NCI-H146 (cell line): ENCODE results near the gene NAA35.
"Not testable (repeated sequence)": the region's sequence is repeated elsewhere in the genome, so short reads cannot be mapped to it uniquely, and the experiment has no call there.

Experiments
- DNase-seq: peaks from one replicate; lab custom pipeline; 2025; lab: John Stamatoyannopoulos, UW

NAA35 gene

DNA sequence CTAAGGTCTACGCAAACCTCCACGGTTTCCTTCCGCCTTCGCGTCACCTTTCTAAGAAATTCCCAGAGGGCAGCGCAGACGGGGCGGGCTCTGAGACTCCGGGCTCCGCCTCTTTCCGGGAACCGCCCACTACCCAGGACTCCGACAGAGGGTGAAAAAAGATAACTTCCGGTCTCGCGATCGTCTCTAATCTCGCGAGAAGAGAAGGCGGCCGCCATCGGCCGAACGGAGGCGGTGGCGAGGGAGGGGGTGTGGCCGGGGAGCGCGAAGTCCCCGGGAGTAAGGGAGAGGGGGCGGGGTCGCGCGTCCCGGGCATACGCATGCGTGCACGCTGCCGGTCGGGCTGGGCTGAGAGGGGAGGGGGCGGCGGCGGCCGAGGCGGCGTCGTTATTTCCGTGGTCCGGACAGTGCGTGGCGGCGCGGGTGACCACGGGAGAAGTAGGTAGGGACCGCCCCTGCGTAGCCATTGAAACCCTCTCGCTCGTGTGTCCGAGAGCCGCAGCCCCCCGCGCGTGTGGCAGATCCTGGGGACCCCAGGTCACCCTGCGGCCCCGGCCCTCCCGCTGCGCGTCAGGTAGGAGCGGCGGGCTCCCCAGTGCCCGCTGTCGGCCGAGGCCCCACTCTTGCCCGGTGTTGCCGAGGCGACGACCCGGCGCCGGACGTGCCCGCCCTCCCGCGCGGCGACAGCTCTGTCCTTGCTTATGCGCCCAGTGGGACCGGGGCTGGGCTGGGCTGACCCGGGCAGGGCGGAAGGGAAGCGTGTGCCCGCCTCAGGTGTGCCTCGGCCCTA is at the start of gene NAA35:
NAA35 (plus strand) TSS at position 315 of the 790 bp plus-strand sequence. CDS start 1,014 bp downstream, outside the sequence.
- DNase-seq, result peak; percentile 96

DNA sequence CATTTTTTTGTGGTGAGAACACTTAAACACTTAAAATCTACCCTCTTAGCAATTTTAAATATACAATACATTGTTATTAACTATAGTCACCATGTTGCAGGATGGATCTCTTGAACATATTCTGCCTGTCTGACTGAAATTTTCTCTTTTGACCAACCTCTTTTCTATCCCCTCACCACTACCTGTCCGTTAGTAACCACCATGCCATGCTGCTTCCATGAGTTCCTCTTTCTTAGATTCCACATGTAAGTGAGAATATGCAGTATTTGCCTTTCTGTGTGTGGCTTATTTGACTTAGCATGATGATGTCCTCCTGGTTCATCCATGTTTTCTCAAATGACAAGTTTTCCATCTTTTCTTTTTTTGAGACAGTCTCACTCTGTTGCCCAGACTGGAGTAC is 48.5 kb upstream of the NAA35 start:
- DNase-seq, result no peak

DNA sequence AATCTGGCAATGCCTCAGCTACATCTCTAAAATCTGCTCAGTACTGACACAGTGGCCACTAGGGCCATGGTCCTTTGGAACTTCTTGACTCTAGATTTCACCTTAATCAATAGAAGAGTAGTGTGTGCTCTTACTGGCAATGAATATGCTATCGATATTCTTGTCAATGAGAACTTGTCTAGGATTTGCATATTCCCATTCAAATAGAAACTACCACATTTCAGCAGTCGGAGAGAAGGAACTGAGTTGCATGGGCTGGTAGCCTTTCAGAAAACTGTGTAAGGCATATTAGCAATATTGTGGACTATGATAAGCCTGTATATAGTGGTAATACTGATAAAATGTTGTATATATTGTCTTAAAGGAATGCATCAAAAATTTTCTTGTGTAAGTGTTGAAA is 45.3 kb upstream of the NAA35 start:
- DNase-seq, result no peak

GRCh38 chr9:85897848-85898247 is 43.1 kb upstream of the NAA35 start:
- DNase-seq, result no peak

GRCh38 chr9:85898332-85898731 is 42.6 kb upstream of the NAA35 start:
- no peak for DNase-seq

- DNase-seq, result no peak
Observed at GRCh38 chr9:85899388-85899787, 41.6 kb upstream of the NAA35 start.

GRCh38 chr9:85900504-85901201 is 40.3 kb upstream of the NAA35 start:
- peak; percentile 0 for DNase-seq

- DNase-seq, result no peak
Observed at GRCh38 chr9:85904975-85905374, 36.0 kb upstream of the NAA35 start.

DNA sequence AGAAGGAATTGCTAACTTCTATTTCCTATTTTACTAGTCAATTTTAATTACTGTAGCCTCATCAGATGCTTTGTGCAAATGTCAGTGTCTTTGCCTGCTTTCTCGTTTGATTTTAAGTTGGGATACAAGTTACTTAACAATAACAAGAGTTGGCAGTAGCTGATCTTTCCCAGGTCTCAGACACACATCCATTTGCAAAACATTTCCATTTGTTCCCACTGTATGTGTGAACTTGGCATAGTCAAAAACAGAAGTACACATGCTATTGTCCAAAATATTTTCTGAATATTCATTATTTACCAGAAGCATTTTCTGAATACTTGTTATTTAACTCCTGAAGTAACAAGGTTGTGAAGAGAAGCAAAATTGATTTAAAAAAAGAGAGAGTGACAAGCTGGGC is 35.0 kb upstream of the NAA35 start:
- DNase-seq, result no peak

- peak; percentile 55 for DNase-seq
Observed at GRCh38 chr9:85909390-85909789, 31.6 kb upstream of the NAA35 start.

DNA sequence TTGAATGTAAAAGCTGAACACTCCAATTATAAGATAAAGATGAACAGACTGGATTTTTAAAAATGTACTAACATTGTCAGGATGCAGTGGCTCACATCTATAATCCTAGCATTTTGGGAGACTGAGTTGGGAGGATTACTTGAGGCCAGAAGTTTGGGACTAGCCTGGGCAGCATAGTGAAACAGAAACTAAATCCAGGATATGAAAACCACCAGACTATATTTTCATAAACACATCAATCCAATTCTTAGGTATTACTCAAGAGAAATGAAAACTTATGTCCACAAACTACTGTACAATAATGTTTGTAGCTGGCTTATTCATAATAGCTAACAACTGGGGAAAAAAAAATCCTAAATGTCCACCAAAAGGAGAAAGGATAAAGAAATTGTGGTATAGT is 26.8 kb upstream of the NAA35 start:
- no peak for DNase-seq

DNA sequence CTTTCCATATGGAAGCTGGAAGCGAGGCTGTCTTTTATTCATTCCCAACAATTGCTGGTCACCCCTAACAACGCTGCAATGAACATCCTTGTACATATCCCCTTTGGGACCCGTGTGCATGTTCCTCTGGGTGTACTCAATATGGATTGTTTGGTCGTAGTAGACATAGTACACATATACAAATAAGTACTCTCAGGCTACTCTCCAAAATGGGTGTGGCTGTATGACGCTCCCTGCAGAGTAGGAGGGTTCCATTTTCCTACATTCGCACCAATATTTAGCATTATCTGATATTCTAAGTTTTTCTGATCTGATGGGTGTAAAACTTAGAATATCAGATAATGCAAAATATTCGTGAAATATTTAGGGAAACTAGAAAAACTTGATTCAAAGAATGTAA is 23.2 kb upstream of the NAA35 start:
- no peak for DNase-seq

- DNase-seq, result no peak
Observed at GRCh38 chr9:85925493-85925892, 15.5 kb upstream of the NAA35 start.

- no peak for DNase-seq
Observed at GRCh38 chr9:85927076-85927475, 13.9 kb upstream of the NAA35 start.

GRCh38 chr9:85931495-85931894 is 9.5 kb upstream of the NAA35 start:
- DNase-seq, result no peak

GRCh38 chr9:85935950-85936349 is 5.0 kb upstream of the NAA35 start:
- DNase-seq, result not testable (repeated sequence)

GRCh38 chr9:85940275-85940831 is 593 bp upstream of the NAA35 start:
- DNase-seq, result peak; percentile 3

- no peak for DNase-seq
Observed at GRCh38 chr9:85941622-85941940, 635 bp downstream of the NAA35 start.

DNA sequence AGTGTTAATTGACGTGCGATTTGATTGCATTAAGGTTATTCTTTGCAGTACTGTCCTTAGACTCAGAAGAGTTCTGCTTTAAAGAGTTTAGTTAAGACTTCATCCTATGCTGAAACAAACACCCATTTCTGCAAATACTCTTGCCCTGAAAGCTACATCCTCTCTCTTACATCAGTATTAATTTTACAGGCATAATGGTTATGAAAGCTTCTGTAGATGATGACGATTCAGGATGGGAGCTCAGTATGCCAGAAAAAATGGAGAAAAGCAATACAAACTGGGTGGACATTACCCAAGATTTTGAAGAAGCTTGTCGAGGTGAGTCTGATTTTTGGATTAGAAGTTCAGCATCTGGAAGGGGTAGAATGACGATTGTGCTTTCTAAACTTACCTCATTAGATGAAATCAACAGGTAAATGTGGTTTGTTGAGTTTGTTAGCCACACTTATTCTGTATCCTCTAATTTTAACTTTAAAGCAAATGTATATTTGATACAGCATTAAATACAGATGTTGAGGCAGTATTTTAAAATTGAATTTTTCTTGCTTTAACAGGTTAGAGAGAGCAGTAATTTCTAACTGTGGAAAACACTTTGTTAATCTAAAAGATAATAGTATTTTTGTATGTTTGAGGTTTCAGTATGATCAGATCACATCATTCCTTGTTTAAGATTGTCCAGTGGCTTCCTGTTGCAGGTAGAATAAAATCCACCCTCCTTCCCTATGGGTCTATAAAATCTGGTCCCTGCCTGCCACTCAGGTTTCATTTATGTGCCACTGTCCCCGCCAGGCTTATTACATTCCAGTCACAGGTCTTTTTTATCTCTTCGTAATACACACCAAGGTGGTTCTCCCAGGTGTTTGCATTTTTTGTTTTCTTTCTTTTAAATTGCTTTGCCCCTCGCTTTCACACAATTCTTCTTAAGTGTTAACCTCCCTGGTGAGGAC is 1.3 kb downstream of the NAA35 start:
- DNase-seq, result no peak

DNA sequence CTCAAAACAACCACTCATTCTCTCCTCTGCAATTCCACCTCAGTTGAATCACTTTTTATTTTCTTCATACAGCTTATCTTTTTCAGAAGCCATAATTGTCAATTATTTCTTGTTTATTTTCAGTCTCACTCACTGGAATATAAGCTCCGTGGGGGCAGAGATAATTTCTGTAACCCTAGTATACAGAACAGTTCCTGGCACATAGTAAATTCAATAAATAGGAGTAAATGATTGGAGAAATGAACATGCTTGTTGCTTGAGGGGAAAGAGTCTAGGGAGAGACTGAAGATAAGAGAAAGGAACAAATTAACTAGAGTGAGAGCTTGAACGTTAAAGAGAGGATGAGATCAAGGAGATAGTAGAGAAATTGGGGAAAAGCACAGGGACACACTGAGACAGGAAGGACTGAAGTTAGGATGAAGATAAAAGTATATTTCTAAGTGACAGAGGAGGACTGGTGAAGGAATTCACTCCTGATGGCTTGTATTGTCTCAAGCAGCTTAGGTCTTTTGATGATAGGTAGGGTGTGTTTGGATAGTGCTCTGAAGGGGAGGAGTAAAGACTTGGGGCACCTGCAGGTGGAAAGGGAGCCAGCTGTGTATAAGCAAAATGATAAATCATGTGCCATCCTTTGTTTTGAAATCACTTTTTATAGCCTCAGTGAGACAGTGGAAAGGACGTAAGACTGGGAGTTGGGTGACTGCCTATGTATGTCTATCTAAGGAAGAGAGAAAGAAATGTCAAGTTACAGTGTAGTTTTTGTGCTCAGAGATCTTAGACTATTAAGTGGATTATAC is 2.2 kb downstream of the NAA35 start:
- peak; percentile 54 for DNase-seq

DNA sequence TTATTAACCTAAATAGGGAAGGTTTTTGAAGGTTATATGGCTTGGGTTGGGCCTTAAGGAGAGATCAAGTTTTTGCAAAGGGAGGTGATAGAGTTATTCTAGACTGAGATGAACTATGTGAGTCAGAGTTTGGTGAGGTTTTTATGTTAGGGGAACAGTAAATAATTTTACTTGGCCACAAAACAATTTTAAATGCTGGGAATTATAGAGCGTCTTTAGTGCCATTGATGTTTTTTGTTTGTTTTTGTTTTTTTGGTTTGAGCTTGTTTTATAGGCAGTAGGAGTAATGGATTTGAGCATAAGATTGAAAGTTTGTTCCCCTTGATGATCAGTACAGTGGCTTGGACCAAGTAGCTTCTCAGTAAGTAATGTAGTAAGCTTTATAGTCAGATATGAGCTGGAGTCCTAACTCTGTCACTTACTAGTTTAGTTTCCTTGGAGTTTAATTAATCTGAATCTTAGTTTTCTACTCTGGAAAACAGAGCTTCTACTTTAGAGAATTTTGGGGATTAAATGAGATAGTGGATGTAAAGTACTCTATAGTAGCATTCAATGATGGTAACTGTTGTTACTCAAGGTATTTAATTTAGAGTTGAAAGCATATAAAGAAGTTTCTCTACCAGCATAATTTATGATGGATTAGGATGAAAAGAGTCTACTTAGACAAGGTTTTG is 2.9 kb downstream of the NAA35 start:
- DNase-seq, result no peak
